Measurements from ENCODE around the gene TRAF3IP3.

The TRAF3IP3 gene

GRCh38 chr1:209755926-209756614 is at the start of gene TRAF3IP3:
Gene TRAF3IP3, plus strand, starts transcription at chr1:209756053. Its CDS starts 3,987 bp downstream, at chr1:209760040.
- TF ChIP-seq CTCF (conservative IDR thresholded peaks at IDR 0.05; ENCODE audit: control insufficient read depth, insufficient read depth, low read depth, low read length) = no peak
- DNase-seq (ENCODE audit: low read depth) = no peak
- H3K4me3 ChIP-seq (ENCODE audit: control insufficient read depth, low read depth, low read length) = no peak within 1 kb of the TSS

- no peak for DNase-seq (ENCODE audit: low read depth)
- TF ChIP-seq CTCF (conservative IDR thresholded peaks at IDR 0.05; ENCODE audit: control insufficient read depth, insufficient read depth, low read depth, low read length) = no peak
- no peak overlapping the region for H3K4me3 ChIP-seq (ENCODE audit: control insufficient read depth, low read depth, low read length)
These were observed 49.2 kb upstream of the TRAF3IP3 start for GRCh38 chr1:209706622-209707021.

- no peak for TF ChIP-seq CTCF (conservative IDR thresholded peaks at IDR 0.05; ENCODE audit: control insufficient read depth, insufficient read depth, low read depth, low read length)
- no peak for DNase-seq (ENCODE audit: low read depth)
- no peak overlapping the region for H3K4me3 ChIP-seq (ENCODE audit: control insufficient read depth, low read depth, low read length)
These were observed 48.5 kb upstream of the TRAF3IP3 start for GRCh38 chr1:209707308-209707707.

GRCh38 chr1:209708297-209708696 is 47.6 kb upstream of the TRAF3IP3 start:
- no peak overlapping the region for H3K4me3 ChIP-seq (ENCODE audit: control insufficient read depth, low read depth, low read length)
- TF ChIP-seq CTCF (conservative IDR thresholded peaks at IDR 0.05; ENCODE audit: control insufficient read depth, insufficient read depth, low read depth, low read length) = no peak
- DNase-seq (ENCODE audit: low read depth) = no peak

- peak; percentile 36 for DNase-seq (ENCODE audit: low read depth)
- TF ChIP-seq CTCF (conservative IDR thresholded peaks at IDR 0.05; ENCODE audit: control insufficient read depth, insufficient read depth, low read depth, low read length) = no peak
- no peak overlapping the region for H3K4me3 ChIP-seq (ENCODE audit: control insufficient read depth, low read depth, low read length)
These were observed 45.8 kb upstream of the TRAF3IP3 start for GRCh38 chr1:209710093-209710492.

- no peak for DNase-seq (ENCODE audit: low read depth)
- no peak for TF ChIP-seq CTCF (conservative IDR thresholded peaks at IDR 0.05; ENCODE audit: control insufficient read depth, insufficient read depth, low read depth, low read length)
- no peak overlapping the region for H3K4me3 ChIP-seq (ENCODE audit: control insufficient read depth, low read depth, low read length)
These were observed 45.0 kb upstream of the TRAF3IP3 start for GRCh38 chr1:209710847-209711246.
